A673 (cell line): ENCODE data around the gene LIAS.
"Not testable (repeated sequence)": the region's sequence is repeated elsewhere in the genome, so short reads cannot be mapped to it uniquely, and the experiment has no call there.

ENCODE experiments used
- CTCF ChIP-seq: fragments of 300-800, 200-600 bp; sonication (generic); conservative IDR thresholded peaks from 2 replicates; pipeline ENCODE4 v1.5.1; 2017; ENCODE audit warnings: low read depth, mild to moderate bottlenecking, antibody characterized with exemption, low read length, moderate library complexity, mixed read lengths
- EZH2 ChIP-seq: fragments of 200-600 bp; sonication (generic); IDR thresholded peaks from 2 replicates; pipeline ENCODE4 v1.6.1; 2017; ENCODE audit warnings: borderline replicate concordance, low read depth, mild to moderate bottlenecking, mixed read lengths, antibody characterized with exemption, low read length; ENCODE audit not compliant: poor library complexity, severe bottlenecking

GRCh38 chr4:39458161-39458504 lies 723 bp upstream of the LIAS start:
- not testable (repeated sequence) for TF ChIP-seq CTCF, EZH2
